GM12801 (cell line): ENCODE results near the gene WDR11.

Source experiments
- TF ChIP-seq, protein P1 (sequence below): IDR thresholded peaks from one replicate; pipeline ENCODE4 v1.5.1; 2011; ENCODE audit warnings: control low read depth; ENCODE audit not compliant: insufficient read length; ENCODE audit errors: extremely low read depth

The WDR11 gene

DNA sequence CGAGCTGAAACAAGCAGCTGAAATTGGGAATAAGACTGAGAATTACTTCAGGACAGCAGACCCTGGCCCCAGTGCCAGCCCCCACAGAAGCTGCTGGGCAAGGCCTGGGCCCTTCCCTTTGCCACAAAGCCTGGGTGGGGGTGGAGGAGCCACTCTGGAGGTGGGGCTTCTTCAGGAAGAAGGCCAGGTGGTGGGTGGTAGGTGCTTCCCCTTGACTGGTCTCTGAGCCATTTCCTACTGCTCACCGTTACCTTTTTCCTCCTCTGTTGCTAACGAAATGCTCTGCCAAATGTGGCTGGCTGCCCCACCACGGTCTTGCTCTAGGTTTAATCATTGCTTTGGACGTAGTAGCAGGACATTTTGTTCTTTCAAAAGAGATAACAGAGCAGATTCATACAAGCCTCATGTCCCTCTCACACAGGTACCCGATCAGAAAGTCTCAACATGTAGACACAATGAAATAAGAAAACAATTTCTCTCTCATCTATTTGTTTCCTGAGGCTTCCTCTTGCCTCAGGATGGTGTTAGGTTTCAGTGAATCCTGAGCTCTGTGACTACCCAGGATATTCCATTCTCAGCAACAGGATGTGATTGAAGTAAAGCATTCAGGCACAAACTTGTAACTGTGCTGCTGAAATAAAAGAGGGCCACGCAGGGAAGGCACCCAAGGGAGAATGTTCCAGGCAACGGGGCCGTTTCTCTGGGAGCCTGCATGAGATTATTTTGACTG is 66.5 kb downstream of the WDR11 start:
- TF ChIP-seq, protein P1, sequence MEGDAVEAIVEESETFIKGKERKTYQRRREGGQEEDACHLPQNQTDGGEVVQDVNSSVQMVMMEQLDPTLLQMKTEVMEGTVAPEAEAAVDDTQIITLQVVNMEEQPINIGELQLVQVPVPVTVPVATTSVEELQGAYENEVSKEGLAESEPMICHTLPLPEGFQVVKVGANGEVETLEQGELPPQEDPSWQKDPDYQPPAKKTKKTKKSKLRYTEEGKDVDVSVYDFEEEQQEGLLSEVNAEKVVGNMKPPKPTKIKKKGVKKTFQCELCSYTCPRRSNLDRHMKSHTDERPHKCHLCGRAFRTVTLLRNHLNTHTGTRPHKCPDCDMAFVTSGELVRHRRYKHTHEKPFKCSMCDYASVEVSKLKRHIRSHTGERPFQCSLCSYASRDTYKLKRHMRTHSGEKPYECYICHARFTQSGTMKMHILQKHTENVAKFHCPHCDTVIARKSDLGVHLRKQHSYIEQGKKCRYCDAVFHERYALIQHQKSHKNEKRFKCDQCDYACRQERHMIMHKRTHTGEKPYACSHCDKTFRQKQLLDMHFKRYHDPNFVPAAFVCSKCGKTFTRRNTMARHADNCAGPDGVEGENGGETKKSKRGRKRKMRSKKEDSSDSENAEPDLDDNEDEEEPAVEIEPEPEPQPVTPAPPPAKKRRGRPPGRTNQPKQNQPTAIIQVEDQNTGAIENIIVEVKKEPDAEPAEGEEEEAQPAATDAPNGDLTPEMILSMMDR = no peak

DNA sequence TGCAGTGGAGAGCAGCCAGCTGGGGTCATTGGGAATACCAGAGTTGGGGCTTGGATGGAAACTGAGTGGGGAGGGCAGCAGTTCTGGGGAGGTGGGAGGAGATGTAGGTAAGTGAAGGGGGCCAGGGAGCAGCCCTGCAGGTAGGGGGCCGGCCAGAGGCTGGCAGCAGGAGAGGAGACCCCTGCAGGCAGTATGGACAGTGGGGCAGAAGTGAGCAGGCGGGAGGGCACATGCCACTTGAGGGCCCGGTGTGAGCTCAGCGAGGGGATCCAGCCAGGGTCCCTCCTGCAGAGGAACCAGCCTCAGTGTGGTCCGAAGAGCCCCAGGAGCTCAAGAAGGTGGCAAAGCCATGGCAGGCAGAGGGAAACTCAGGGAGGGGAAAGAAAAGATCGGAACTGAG is 75.4 kb downstream of the WDR11 start:
- TF ChIP-seq, protein P1 = no peak

DNA sequence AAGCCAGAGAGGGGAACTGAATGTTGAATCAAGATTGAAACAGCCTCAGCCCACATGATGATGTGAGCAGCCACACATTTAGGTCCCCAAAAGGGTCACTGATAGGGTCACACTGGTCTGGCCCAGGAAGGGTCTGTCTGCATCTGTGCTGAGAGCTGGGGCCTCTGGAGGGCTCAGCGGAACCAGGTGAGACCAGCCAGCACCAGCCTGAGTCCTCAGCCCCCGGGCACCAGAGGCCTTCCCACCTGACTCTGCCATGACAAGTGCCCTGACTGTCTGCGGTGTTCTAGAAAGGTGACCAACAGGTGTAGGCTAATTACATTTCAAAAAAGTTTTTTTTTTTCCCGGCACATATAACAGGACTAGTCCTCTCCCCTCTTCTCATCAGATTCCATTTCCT is 76.2 kb downstream of the WDR11 start:
- TF ChIP-seq, protein P1 = no peak

DNA sequence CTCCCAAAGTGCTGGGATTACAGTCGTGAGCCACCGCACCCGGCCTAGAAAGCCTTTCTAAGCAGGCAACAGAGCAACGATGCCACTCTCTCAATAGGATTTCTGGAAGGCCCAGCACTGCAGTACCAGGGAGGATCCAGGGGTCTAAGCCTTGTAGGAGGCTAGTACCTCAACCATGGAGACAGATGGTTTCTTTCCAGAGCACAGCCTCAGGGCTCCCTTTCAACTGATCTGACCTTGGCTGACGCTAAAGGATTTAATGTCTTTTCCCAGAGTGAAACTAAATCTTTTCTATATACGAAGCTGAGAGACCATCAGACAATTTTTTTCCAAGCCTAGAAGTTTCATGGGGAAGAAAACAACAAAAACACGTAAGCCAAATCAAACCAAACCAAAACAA is 78.0 kb downstream of the WDR11 start:
- TF ChIP-seq, protein P1 = no peak

DNA sequence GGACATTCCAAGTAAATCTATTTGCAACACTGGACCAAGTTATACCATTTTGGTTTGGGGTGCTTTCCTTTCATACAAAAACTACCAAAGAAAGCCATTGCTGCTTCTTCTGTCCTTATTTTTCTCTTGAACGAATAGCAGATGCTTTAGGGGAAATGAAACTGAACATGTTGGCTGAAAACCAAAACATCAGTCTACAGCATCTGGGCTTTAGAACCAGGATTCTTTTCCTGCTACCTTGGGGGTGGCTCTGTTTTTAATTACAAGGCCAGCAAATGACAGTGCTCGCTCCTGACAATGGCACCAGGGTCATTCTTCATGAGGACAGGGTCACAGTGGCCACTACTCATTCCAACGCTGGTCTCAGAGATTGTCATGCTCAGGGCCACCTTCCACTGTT is 80.3 kb downstream of the WDR11 start:
- TF ChIP-seq, protein P1 = no peak

DNA sequence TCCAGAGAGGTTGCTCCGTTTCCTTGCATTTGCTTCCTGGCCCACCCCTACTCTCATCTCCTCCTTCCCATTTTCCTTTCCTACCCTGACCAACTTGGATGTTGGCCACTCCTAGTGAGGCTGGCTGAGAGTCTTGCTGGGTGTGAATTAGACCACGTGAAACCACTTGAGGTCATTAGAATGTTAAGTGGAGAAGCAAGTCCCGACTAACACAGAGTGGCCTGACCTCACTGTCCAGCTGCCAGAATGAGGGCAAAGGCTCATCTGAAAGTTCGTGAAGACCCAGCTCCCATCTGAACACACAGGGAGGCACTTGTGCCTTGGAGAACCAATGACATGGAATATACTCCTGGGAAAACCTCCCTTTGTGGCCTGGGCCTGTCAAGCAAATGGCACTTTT is 80.8 kb downstream of the WDR11 start:
- TF ChIP-seq, protein P1 = no peak

DNA sequence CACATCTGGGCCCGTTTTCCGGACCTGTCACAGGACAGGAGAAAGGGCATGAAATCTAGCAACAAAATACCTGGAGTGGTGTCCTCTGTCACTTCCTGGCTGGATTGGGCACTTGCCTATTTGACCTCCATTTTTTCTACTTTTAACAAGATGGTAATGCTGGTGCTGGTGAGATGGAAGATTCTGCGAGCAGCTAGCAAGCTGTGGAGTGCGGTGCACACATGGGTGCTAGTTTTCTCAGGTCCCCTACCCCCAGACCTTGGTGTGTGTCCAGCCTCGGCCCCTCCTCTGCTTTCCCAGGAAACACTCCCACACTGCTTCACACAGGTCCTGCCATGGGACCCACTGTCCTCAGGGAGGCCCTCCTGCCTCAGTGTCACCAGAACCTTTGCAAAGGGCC is 87.7 kb downstream of the WDR11 start:
- TF ChIP-seq, protein P1 = no peak
